Ovary (tissue), 9 donors: ENCODE results near the gene KCND3. TPM values are rescaled to one million over a fixed set of nuclear protein-coding genes. Genes with fewer than 3 reads are reported as not detected.

ENCODE experiments used
- DNase-seq, 5 donors: peaks; one replicate each; pipeline ENCODE4 v3.0.0-alpha.2; 2019 to 2020
- H3K27ac ChIP-seq, 2 donors: fragments of 200-600 bp; one replicate each; pipeline versions ENCODE4 v1.5.1 to v1.8.0; 2019 to 2022
- H3K27me3 ChIP-seq: fragments of 200-600 bp; one replicate; pipeline ENCODE4 v1.8.0; 2022
- H3K36me3 ChIP-seq: fragments of 200-600 bp; sonication (generic); one replicate; pipeline ENCODE4 v1.5.1; 2019
- H3K4me1 ChIP-seq: one replicate; pipeline ENCODE4 v1.8.1; 2013; ENCODE audit warnings: mild to moderate bottlenecking, moderate library complexity; ENCODE audit not compliant: insufficient read depth
- H3K4me3 ChIP-seq: fragments of 200-600 bp; sonication (generic); one replicate; pipeline ENCODE4 v1.5.1; 2017
- H3K9me3 ChIP-seq, 2 donors: fragments of 200-600 bp in 1 of 2; sonication (generic) in 1 of 2; one replicate each; pipeline versions ENCODE4 v1.5.1 to v1.8.1; 2013 to 2019; ENCODE audit warnings: mild to moderate bottlenecking in 1 of 2, moderate library complexity in 1 of 2
- CTCF ChIP-seq, 3 donors: fragments of 450-650 bp in 2 of 3; fragments of 200-600 bp in 1 of 3; IDR thresholded peaks; one replicate each; pipeline versions ENCODE4 v1.5.1 to v1.8.0; 2016 to 2022; ENCODE audit warnings: antibody characterized with exemption in 3 of 3, mild to moderate bottlenecking in 1 of 3
- EP300 ChIP-seq: sonication (generic); formaldehyde crosslinking; IDR thresholded peaks from one replicate; pipeline ENCODE4 v1.6.1; 2017; ENCODE audit warnings: antibody characterized with exemption
- POLR2A ChIP-seq: fragments of 450-650 bp; IDR thresholded peaks from one replicate; pipeline ENCODE4 v1.6.1; 2017; ENCODE audit warnings: antibody characterized with exemption, mild to moderate bottlenecking, moderate library complexity
- WGBS, 3 donors: extraction: QIAGEN DNeasy Blood & Tissue Kit in 1 of 3; methylation state at CpG; one replicate each; pipeline versions ENCODE4 v1.1.5 to v1.1.7; 2013 to 2017; 5-methylcytosine and 5-hydroxymethylcytosine counted together
- intact Hi-C, 4 donors: fragments of 100-400 bp; cut with DNase I; formaldehyde crosslinking; loops; one replicate each; pipeline versions ENCODE4 v1.11.0 to v1.15.1; 2022 to 2023
- polyA plus RNA-seq, 2 donors: library from polyadenylated mRNA; stranded (reverse); fragments of 200-250 nt in 1 of 2; fragments of 350-450 nt in 1 of 2; fragmentation: Illumina TruSeq in 1 of 2; extraction: RNeasy Lipid Tissue Mini Kit (QIAGEN cat#74804) in 1 of 2; gene quantifications; one replicate each; pipeline ENCODE4 v1.2.3, GENCODE V29; 2013 to 2014
- total RNA-seq, 7 donors: library from RNA; depleted of rRNA in 2 of 7; stranded (reverse); fragments of >200 nt in 2 of 7; fragmentation: NEBNext Ultra II Directional in 3 of 7; extraction: Animal tissue kit (Norgen Biotek cat#: 25700) in 3 of 7; gene quantifications; one replicate each; pipeline versions ENCODE4 v1.1.0 to v1.2.4, GENCODE V29; 2016 to 2023
- donor health status: DM: no; HTN: no; CAD: no; lungs with moderate emphysema.
- donor health status: DM: no; HTN: no; CAD: no.
- donor health status: Bipolar disorder and iron deficiency.
- donor health status: DM: yes; HTN: yes; CAD: no.
- donor health status: DM: no; HTN: no; CAD: no.
- donor health status: DM: yes; HTN: yes; CAD: no.

Gene KCND3
- total and polyA plus RNA-seq, 9 donors: 0.15 to 6.5 (median 0.60) TPM

GRCh38 chr1:111776391-111776790 is 213.1 kb downstream of the KCND3 start:
- WGBS, 3 donors: 56 to 68% (median 61%) methylated on average over 2 of the region's 2 CpGs
- intact Hi-C loops: loop anchor here in 1 of 4 donors (10.0 kb wide), 1 partner anchor 552 kb away; the partner anchor contains the start of gene CHI3L2
- no peak for TF ChIP-seq EP300
- TF ChIP-seq POLR2A: no peak
- no peak for TF ChIP-seq CTCF (IDR thresholded peaks at IDR 0.05)
- Histone ChIP-seq H3K27ac (no peak overlapping the region), H3K4me3 (no peak overlapping the region), H3K9me3 (no peaks in the 10 kb centered on the region), H3K27me3 (no peaks in the 10 kb centered on the region), H3K36me3 (no peaks in the 10 kb centered on the region), H3K4me1 (no peaks in the 10 kb centered on the region)
- DNase-seq: no peak

- no peaks in the 10 kb centered on the region for H3K36me3 ChIP-seq
- no peak overlapping the region for H3K27ac ChIP-seq
- H3K9me3 ChIP-seq: no peaks in the 10 kb centered on the region
- H3K4me3 ChIP-seq: no peak overlapping the region
- no peaks in the 10 kb centered on the region for H3K27me3 ChIP-seq
- H3K4me1 ChIP-seq: no peaks in the 10 kb centered on the region
- intact Hi-C loops: loop anchor here in 1 of 4 donors (10.0 kb wide), 1 partner anchor 551 kb away; the partner anchor contains the start of gene CHI3L2
- TF ChIP-seq POLR2A (no peak), EP300 (no peak), CTCF (IDR thresholded peaks at IDR 0.05) (no peak)
- WGBS, 3 donors: 50 to 67% (median 60%) methylated on average over 9 of the region's 9 CpGs
- no peak for DNase-seq
Observed at GRCh38 chr1:111775966-111776365, 213.5 kb downstream of the KCND3 start.

GRCh38 chr1:111770916-111771315 is 218.6 kb downstream of the KCND3 start:
- TF ChIP-seq CTCF (IDR thresholded peaks at IDR 0.05): no peak
- WGBS, 3 donors: 58 to 67% (median 66%) methylated on average over 4 of the region's 4 CpGs
- H3K27me3 ChIP-seq: no peaks in the 10 kb centered on the region
- no peaks in the 10 kb centered on the region for H3K9me3 ChIP-seq
- no peaks in the 10 kb centered on the region for H3K4me1 ChIP-seq
- H3K27ac ChIP-seq: no peak overlapping the region
- no peak overlapping the region for H3K4me3 ChIP-seq
- intact Hi-C loops: loop anchor here in 1 of 4 donors (10.0 kb wide), 1 partner anchor 546 kb away; the partner anchor contains the start of gene CHI3L2
- no peaks in the 10 kb centered on the region for H3K36me3 ChIP-seq
- no peak for DNase-seq

GRCh38 chr1:111769517-111770146 is 219.8 kb downstream of the KCND3 start:
- intact Hi-C loops: loop anchor here in 2 of 4 donors (5.0 to 10.0 kb wide), 2 partner anchors 287 to 545 kb away; partner anchors contain the start of gene CHI3L2 (in 1 of the 2)
- no peaks in the 10 kb centered on the region for H3K36me3 ChIP-seq
- H3K4me3 ChIP-seq: no peak overlapping the region
- no peaks in the 10 kb centered on the region for H3K9me3 ChIP-seq
- no peaks in the 10 kb centered on the region for H3K4me1 ChIP-seq
- TF ChIP-seq CTCF (IDR thresholded peaks at IDR 0.05) (peak; percentile 82 to 91 (median 83)), EP300 (no peak)
- no peaks in the 10 kb centered on the region for H3K27me3 ChIP-seq
- peak in 3 of 5 donors; percentile 20 to 68 (median 46) for DNase-seq
- no peak overlapping the region for H3K27ac ChIP-seq
- WGBS, 3 donors: 20 to 24% (median 21%) methylated on average over 6 of the region's 6 CpGs
